Stomach (tissue), 9 donors: ENCODE measurements around the gene C1orf167. TPM values are rescaled to one million over a fixed set of nuclear protein-coding genes. Genes with fewer than 3 reads are reported as not detected.

Source experiments
- DNase-seq, 2 donors: peaks; one replicate each; pipeline versions ENCODE4 v3.0.0 to v3.0.0-alpha.2; 2013 to 2019
- H3K27ac ChIP-seq, 5 donors: fragments of 200-600 bp in 4 of 5; sonication (generic) in 4 of 5; one replicate each; pipeline ENCODE4 v1.5.1; 2013 to 2019; ENCODE audit warnings: mild to moderate bottlenecking in 1 of 5, moderate library complexity in 1 of 5
- H3K27me3 ChIP-seq, 3 donors: fragments of 200-600 bp; sonication (generic); one replicate each; pipeline ENCODE4 v1.5.1; 2017 to 2019; ENCODE audit warnings: mixed run types in 1 of 3
- H3K36me3 ChIP-seq, 4 donors: fragments of 200-600 bp; sonication (generic); 1 replicate in 3 of 4; 2 replicates in 1 of 4; pipeline ENCODE4 v1.5.1; 2016 to 2019
- H3K4me1 ChIP-seq, 4 donors: fragments of 200-600 bp; sonication (generic); one replicate each; pipeline ENCODE4 v1.5.1; 2016 to 2019
- H3K4me3 ChIP-seq, 4 donors: fragments of 200-600 bp; sonication (generic) in 3 of 4; one replicate each; pipeline ENCODE4 v1.5.1; 2016 to 2019; ENCODE audit warnings: mild to moderate bottlenecking in 1 of 4
- H3K9me3 ChIP-seq, 4 donors: fragments of 200-600 bp; sonication (generic); one replicate each; pipeline ENCODE4 v1.5.1; 2016 to 2019
- EP300 ChIP-seq: sonication (generic); formaldehyde crosslinking; IDR thresholded peaks from one replicate; pipeline ENCODE4 v1.6.1; 2017; ENCODE audit warnings: antibody characterized with exemption
- POLR2A ChIP-seq, 4 donors: fragments of 450-650 bp; IDR thresholded peaks; one replicate each; pipeline ENCODE4 v1.6.1; 2016; ENCODE audit warnings: antibody characterized with exemption in 4 of 4, control low read depth in 2 of 4, mild to moderate bottlenecking in 1 of 4, moderate library complexity in 1 of 4
- POLR2AphosphoS5 ChIP-seq, 3 donors: sonication (generic); formaldehyde crosslinking; IDR thresholded peaks; one replicate each; pipeline ENCODE4 v1.6.1; 2016; ENCODE audit warnings: antibody characterized with exemption in 3 of 3
- WGBS, 5 donors: extraction: QIAGEN DNeasy Blood & Tissue Kit in 3 of 5; methylation state at CpG; one replicate each; pipeline versions ENCODE4 v1.1.5 to v1.1.7; 2013 to 2018; 5-methylcytosine and 5-hydroxymethylcytosine counted together
- intact Hi-C: fragments of 100-400 bp; cut with DNase I; formaldehyde crosslinking; loops from one replicate; pipeline ENCODE4 v1.15.1; 2023; ENCODE audit warnings: low total_unique reads
- polyA plus RNA-seq, 3 donors: library from polyadenylated mRNA; stranded (reverse); fragments of 200-250 nt; gene quantifications; one replicate each; pipeline ENCODE4 v1.2.3, GENCODE V29; 2013
- total RNA-seq, 5 donors: library from RNA; depleted of rRNA; stranded (reverse); fragments of >200 nt; gene quantifications; one replicate each; pipeline versions ENCODE4 v1.1.0 to v1.2.3, GENCODE V29; 2014 to 2016
- TF ChIP-seq, protein P1 (sequence below), 7 experiments: fragments of 450-650 bp in 4 of 7; fragments of 200-600 bp in 3 of 7; sonication (generic) in 3 of 7; IDR thresholded peaks; one replicate each; pipeline ENCODE4 v1.5.1; 2016 to 2019; ENCODE audit warnings: antibody characterized with exemption in 7 of 7, control low read depth in 2 of 7, mild to moderate bottlenecking in 1 of 7
- donor health status: healthy with polysubstance abuse.
- donor health status: Bipolar disorder and iron deficiency.
- donor health status: healthy.

C1orf167 gene
- total and polyA plus RNA-seq, 8 donors = 1.6 to 4.7 (median 2.0) TPM; not detected in 5

DNA sequence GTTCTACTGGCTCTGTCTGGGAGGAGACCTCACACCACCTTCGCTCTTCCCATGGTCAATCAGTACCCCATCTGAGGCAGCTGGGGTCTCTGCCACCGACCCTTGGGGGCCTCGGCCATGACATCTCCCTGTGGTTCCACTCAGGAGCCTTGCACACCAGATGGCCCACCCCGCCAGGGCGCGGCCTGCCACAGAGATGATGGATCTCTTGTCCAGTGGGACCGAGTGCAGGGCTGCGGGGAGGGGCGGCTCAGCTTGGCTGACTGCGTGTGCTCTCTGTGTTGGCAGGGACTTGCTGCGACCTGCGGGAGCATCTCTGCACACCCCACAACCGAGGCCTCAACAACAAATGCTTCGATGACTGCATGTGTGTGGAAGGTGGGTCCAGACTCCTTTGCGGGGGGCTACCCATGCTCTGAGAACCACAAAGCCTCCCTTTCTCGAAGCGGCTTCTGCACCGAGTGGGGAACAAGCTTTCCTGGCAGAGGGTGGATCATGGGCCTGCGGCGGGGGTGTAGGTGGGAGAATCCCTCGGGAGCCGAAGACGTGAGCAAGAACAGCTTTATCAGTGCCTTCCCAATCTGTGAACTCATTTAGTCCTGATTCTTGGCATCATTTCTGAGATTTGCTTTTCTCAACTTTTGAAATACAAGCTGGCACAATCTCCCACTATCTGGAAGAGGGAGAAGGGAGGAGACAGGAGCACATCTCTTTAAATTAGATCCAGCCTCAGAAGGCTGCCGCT is 47.0 kb upstream of the C1orf167 start:
- Histone ChIP-seq H3K4me3 (no peak overlapping the region), H3K9me3 (no peaks in the 10 kb centered on the region), H3K36me3 (no peaks in the 10 kb centered on the region), H3K27ac (no peak overlapping the region), H3K4me1 (peaks cover 0 to 12% (median 10%) of the 10 kb centered on the region in 4 donors), H3K27me3 (peaks cover 0 to 23% (median 0%) of the 10 kb centered on the region in 3 donors)
- intact Hi-C loops = loop anchor here (5.0 kb wide), 1 partner anchor 53 kb away; the partner anchor contains the start of gene FBXO6
- TF ChIP-seq POLR2AphosphoS5 (IDR thresholded peaks at IDR 0.05) = no peak
- no peak for DNase-seq
- WGBS, 5 donors = 74 to 81% (median 76%) methylated on average over 15 to 24 of the region's 24 CpGs

DNA sequence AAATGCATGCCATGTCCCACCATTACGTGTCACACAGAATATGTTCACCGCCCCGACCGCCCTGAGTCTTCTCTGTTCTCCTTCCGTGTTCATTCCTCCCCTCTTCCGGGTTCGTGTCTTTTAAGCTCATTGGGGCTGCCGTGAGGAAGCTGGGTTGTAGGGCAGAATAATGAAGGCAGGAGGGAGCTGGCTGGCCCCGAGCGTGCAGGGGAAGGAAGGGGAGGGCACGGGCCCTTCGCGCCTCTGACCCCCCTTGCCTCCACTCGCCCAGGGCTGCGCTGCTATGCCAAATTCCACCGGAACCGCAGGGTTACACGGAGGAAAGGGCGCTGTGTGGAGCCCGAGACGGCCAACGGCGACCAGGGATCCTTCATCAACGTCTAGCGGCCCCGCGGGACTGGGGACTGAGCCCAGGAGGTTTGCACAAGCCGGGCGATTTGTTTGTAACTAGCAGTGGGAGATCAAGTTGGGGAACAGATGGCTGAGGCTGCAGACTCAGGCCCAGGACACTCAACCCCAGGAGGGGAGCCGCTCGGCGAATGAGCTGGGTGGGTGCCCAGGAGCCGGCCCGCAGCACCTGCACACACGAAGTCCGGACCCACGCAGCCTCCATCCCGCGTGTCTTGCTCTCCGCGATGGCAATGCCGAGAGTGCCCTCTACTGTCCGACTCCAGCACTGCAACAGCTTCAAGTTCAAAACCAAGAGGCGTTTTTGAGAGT is 42.5 kb upstream of the C1orf167 start:
- no peaks in the 10 kb centered on the region for H3K9me3 ChIP-seq
- H3K4me3 ChIP-seq = peak overlapping the region; percentile 36 to 53 (median 47)
- H3K36me3 ChIP-seq = no peaks in the 10 kb centered on the region
- WGBS, 5 donors = 4 to 16% (median 6%) methylated on average over 32 to 44 of the region's 44 CpGs
- H3K4me1 ChIP-seq = peaks cover 0 to 43% (median 20%) of the 10 kb centered on the region in 4 donors
- intact Hi-C loops = loop anchor here (5.0 kb wide), 2 partner anchors 57 to 72 kb away; partner anchors contain the start of gene FBXO6
- H3K27me3 ChIP-seq = peaks cover 0 to 5% (median 0%) of the 10 kb centered on the region in 3 donors
- H3K27ac ChIP-seq = peak overlapping the region; percentile 61 to 87 (median 77)
- DNase-seq = peak; percentile 88 to 90
- TF ChIP-seq POLR2AphosphoS5 (IDR thresholded peaks at IDR 0.05) (peak in 1 of 3 donors; percentile 37), POLR2A (IDR thresholded peaks at IDR 0.05) (no peak), EP300 (no peak)
- TF ChIP-seq, protein P1, sequence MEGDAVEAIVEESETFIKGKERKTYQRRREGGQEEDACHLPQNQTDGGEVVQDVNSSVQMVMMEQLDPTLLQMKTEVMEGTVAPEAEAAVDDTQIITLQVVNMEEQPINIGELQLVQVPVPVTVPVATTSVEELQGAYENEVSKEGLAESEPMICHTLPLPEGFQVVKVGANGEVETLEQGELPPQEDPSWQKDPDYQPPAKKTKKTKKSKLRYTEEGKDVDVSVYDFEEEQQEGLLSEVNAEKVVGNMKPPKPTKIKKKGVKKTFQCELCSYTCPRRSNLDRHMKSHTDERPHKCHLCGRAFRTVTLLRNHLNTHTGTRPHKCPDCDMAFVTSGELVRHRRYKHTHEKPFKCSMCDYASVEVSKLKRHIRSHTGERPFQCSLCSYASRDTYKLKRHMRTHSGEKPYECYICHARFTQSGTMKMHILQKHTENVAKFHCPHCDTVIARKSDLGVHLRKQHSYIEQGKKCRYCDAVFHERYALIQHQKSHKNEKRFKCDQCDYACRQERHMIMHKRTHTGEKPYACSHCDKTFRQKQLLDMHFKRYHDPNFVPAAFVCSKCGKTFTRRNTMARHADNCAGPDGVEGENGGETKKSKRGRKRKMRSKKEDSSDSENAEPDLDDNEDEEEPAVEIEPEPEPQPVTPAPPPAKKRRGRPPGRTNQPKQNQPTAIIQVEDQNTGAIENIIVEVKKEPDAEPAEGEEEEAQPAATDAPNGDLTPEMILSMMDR (IDR thresholded peaks at IDR 0.05) = peak in 5 of 7 experiments; percentile 88 to 96 (median 95)

DNA sequence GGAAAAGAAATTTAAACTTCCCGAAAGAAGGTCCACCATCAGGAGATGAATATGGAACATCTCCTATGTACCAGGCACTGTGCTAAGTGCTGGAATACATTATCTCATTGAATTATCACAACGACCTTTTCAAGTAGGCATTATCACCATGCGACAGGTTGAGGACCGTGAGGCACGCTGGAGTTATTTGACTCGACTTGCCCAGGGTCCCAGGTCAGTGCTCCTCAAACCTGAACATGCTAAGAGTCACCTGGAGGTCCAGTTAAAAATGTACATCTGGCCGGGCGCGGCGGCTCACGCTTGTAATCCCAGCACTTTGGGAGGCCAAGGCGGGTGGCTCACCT is 42.0 kb upstream of the C1orf167 start:
- no peak for DNase-seq
- Histone ChIP-seq H3K27me3 (peaks cover 0 to 5% (median 0%) of the 10 kb centered on the region in 3 donors), H3K4me3 (peak overlapping the region in 3 of 4 donors; percentile 45 to 53 (median 49)), H3K36me3 (no peaks in the 10 kb centered on the region), H3K27ac (peak overlapping the region in 3 of 5 donors; percentile 77 to 87 (median 84)), H3K4me1 (peaks cover 0 to 43% (median 20%) of the 10 kb centered on the region in 4 donors), H3K9me3 (no peaks in the 10 kb centered on the region)
- 60 to 73% (median 62%) methylated on average over 12 of the region's 12 CpGs for WGBS, 5 donors
- intact Hi-C loops = loop anchor here (5.0 kb wide), 1 partner anchor 73 kb away; no protein-coding TSS in a partner anchor
- TF ChIP-seq, protein P1 (IDR thresholded peaks at IDR 0.05) = peak in 1 of 7 experiments; percentile 8
- no peak for TF ChIP-seq POLR2AphosphoS5 (IDR thresholded peaks at IDR 0.05)

DNA sequence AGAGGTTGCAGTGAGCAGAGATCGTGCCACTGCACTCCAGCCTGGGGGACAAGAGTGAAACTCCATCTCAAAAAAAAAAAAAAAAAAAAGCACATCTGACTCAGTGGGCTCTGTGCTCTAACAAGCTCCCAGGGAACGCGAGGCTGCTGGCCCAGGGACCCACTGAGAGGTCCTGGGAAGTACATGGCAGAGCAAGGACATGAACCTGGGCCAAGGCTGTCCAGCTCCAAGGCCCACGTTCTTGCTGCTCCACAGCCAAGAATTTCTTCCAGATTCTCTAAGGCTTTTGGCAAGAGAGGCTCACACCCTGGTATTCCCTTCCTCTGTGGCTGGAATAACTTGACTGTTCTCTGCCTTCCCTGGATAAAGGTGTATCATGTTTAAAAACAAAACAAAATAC is 41.5 kb upstream of the C1orf167 start:
- peaks cover 0 to 48% (median 20%) of the 10 kb centered on the region in 4 donors for H3K4me1 ChIP-seq
- TF ChIP-seq, protein P1 (IDR thresholded peaks at IDR 0.05) = no peak
- TF ChIP-seq POLR2A (IDR thresholded peaks at IDR 0.05) (no peak), EP300 (no peak), POLR2AphosphoS5 (IDR thresholded peaks at IDR 0.05) (no peak)
- no peaks in the 10 kb centered on the region for H3K9me3 ChIP-seq
- H3K4me3 ChIP-seq = no peak overlapping the region
- WGBS, 5 donors = 56 to 77% (median 66%) methylated on average over 4 of the region's 4 CpGs
- no peaks in the 10 kb centered on the region for H3K36me3 ChIP-seq
- no peak for DNase-seq
- H3K27ac ChIP-seq = peak overlapping the region in 1 of 5 donors; percentile 2
- peaks cover 0 to 4% (median 0%) of the 10 kb centered on the region in 3 donors for H3K27me3 ChIP-seq
- intact Hi-C loops = loop anchor here (5.0 kb wide), 1 partner anchor 73 kb away; no protein-coding TSS in a partner anchor
